ENCODE results near the gene MYO1F.
"Not testable (repeated sequence)": the region's sequence is repeated elsewhere in the genome, so short reads cannot be mapped to it uniquely, and the experiment has no call there.

Gene MYO1F

GRCh38 chr19:8561075-8561764 is 16.0 kb downstream of the MYO1F start:
- DNase-seq = no peak

DNA sequence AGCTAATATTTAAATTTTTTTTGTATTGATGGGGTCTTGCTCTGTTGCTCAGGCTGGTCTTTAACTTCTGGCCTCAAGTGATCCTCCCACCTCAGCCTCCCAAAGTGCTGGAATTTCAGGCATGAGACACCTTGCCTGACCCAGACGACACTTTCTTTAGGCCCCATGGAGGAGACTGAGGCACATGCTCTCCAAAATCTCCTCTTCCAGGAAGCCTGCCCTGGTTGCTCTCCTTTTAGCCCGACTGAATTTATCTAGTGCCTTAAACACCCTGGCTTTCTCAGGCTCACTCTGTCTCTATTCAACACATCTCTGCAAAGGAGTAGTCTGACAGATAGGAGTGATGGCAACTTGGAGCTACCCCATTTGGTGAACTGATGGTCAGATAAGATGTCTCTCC is 18.9 kb downstream of the MYO1F start:
- no peak for DNase-seq

DNA sequence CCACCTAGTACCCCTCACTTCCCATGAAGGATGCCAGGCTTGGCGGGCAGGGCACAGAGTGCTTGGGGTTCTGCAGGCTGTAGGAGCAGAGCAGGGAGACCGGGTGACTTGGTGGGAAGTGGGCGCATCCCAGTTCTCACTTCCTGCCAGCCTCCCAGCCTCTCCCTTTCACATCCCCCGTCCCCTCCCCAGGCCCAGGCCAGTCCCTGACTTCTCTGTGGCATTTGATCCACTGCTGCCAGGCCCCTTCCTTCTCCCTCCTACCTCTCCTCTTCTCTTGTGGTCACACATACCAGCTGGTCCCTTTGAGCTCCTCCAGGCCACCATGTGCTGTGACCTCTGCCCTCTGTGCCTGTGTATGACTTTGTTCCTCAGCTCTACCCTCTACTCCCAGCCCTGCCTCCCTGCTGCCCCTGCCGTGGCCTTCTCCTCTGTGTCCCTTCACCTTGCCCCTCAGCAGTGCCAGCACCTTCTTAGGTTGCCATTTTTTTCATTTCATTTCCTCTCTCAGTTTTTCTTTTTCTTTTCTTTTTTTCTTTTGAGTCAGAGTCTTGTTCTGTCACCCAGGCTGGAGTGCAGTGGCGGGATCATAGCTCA is 19.5 kb downstream of the MYO1F start:
- no peak for DNase-seq

- not testable (repeated sequence) for DNase-seq
Measured at GRCh38 chr19:8553729-8554128, 23.5 kb downstream of the MYO1F start.

DNA sequence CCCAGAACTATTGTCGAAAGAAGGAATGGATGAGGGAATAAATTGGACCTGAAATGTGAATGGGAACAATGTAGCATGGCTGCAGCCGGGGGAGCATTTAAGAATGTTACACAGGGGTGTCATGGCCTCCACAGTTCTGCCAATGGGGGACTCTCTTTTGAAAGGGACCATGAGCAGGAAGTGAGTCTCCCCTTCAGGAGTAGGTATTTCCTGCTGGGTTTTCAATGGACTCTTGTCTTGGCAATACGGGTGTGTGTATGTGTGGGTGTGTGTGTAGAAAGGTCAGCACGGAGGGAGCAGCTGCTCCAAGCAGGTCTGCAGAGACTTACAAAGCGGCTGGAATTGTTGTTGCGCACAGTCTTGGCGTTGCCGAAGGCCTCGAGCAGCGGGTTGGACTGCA is 24.4 kb downstream of the MYO1F start:
- no peak for DNase-seq

DNA sequence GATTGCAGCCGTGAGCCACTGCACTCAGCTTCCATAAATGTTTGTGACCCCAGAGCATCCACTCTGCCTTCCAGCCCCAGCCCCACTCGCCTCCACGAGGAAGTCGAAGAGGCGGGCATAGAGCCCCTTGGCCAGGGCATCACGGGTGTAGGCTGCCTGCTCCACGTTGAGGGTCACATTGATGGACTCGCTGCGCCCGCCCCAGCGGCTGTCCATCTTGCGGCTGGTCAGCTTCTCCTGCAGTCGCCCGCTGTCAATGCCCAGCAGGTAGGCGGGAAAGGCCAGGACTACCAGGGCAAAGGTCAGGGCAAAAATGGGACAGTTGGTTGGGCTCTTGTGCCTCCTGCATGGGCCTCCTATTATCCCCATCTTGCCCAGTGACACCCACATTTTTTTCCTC is 27.2 kb downstream of the MYO1F start:
- no peak for DNase-seq

DNA sequence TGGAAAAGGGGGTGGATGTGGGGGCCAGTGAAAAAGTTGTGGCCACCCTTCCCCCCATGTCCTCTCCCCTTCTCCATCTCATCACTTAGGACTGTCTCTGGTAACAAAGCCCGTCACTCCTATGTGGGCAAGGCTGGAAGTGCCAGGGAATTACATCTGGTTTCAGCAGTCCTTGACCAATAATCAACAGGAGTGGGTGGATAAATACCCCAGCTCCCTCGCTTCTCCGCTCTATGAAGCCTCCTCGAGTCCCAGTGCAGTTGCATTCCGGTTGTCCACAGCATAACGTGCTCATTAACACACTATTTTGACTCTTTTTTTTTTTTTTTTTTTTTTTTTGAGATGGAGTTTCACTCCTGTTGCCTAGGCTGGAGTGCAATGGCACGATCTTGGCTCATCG is 31.5 kb downstream of the MYO1F start:
- DNase-seq = no peak

- DNase-seq = no peak
Measured at GRCh38 chr19:8544168-8544567, 33.1 kb downstream of the MYO1F start.

DNA sequence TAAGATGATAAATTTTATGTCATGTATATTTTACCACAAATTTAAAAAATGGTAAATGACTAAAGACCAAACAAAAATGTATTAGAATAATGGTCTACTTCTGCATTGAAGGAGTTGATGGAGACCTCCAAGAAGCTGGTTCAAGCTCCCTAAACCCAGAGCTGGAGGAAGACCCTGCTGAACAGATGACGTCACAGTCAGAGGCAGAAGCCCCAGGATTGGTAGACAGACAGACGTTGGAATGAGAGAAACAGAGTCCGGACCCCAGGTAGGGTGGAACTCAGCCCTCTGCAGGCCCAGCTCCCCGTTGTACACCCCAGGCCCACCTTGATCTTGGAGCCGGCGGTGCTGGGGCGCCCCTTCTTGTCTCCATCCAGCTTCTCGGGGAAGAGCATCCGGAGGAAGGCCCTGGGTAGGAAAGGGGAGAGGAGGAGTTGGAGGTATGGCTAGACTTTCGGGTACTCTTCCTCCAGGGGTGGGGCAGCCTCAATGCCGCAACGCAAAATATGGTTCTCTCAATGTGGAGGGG is 37.6 kb downstream of the MYO1F start:
- DNase-seq = no peak

DNA sequence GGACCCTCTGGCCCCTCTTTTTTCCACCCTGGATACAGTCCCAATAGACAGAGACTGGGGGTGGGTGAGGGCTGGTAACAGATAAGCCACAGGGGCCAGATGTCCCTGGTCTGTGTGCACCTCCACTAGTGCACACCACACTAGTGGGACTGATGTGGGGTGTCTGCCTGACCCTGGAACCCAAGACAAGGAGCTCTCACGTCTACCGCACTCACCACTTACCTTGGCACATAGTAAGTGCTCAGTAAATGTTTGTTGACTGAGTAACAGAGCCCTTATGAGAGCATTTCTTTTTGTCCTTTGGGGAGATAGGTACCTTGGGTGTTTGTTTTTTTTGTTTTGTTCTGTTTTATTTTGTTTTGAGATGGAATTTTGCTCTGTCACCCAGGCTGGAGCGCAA is 40.1 kb downstream of the MYO1F start:
- no peak for DNase-seq

GRCh38 chr19:8536282-8536681 is 41.0 kb downstream of the MYO1F start:
- DNase-seq = no peak

GRCh38 chr19:8532225-8532624 is 45.0 kb downstream of the MYO1F start:
- DNase-seq = no peak

GRCh38 chr19:8531470-8531869 is 45.8 kb downstream of the MYO1F start:
- DNase-seq = no peak

GRCh38 chr19:8530061-8530679 is 47.1 kb downstream of the MYO1F start:
- DNase-seq = no peak

DNA sequence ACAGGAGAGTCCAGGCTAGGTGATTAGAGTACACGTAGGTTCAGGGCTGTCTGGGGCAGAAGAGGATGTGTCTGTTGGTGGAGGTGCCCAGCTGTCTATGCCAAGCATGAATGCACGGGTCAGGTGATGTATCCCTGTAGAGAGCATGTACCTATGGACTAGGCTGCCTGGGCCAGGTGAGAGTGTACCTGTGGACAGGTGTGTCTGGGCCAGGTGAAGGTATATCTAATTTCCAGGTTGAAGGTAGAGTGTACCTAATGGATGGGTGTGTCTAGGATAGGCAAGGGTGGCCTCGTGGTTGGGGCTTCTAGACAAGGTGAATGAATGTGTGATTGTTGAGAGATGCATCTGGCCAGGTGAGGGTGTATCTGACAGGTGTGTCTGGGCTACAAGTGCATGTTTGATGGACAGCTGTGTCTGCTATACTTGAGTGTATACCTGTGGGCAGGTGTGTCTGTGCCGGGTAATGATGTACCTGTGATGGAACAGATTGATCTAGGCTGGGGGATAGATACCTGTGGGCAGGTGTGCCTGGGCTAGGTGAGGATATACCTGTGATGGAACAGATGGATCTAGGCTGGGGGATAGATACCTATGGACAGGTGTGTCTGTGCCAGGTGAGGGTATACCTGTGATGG is 47.8 kb downstream of the MYO1F start:
- no peak for DNase-seq

DNA sequence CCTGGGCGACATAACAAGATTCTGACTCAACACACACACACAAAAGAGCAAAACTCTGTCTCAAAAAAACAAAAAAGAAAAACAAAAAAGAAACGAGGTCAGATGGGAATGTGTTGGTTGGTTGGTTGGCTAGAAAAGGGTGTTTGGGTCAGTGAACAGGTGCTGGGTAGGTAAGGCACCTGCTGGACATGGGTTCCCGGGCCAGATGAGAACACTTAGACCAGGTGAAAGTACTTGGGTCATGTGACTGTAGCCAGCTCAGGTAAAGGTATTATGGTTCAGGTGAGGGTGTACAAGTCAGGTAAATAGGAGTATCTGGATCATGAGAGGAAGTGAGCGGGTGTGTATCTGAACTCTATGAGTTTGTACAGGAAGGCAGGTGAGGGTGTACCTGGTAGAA is 48.7 kb downstream of the MYO1F start:
- DNase-seq = no peak

GRCh38 chr19:8526345-8527091 is 50.7 kb downstream of the MYO1F start:
- no peak for DNase-seq

GRCh38 chr19:8525401-8525684 is 51.9 kb downstream of the MYO1F start:
- no peak for DNase-seq

GRCh38 chr19:8519388-8519787 is 57.9 kb downstream of the MYO1F start:
- DNase-seq = no peak

- DNase-seq = no peak
Measured at GRCh38 chr19:8518536-8518935, 58.7 kb downstream of the MYO1F start.

GRCh38 chr19:8517551-8518442 is 59.4 kb downstream of the MYO1F start:
- DNase-seq = peak; percentile 53

GRCh38 chr19:8515317-8515716 is 61.9 kb downstream of the MYO1F start:
- DNase-seq = no peak
